Lower leg skin (tissue), 4 donors: Measurements from ENCODE around the gene MASP2. TPM values are rescaled to one million over a fixed set of nuclear protein-coding genes. Genes with fewer than 3 reads are reported as not detected.

Experiments
- DNase-seq, 2 donors: peaks; one replicate each; pipeline ENCODE4 v3.0.0-alpha.2; 2019; ENCODE audit warnings: low spot score in 2 of 2
- H3K4me3 ChIP-seq: fragments of 200-600 bp; sonication (generic); 2 replicates; pipeline ENCODE4 v1.5.1; 2017; ENCODE audit warnings: mild to moderate bottlenecking, low read depth; ENCODE audit not compliant: poor library complexity, severe bottlenecking
- POLR2A ChIP-seq, 2 donors: fragments of 450-650 bp; IDR thresholded peaks; one replicate each; pipeline ENCODE4 v1.6.1; 2016 to 2017; ENCODE audit warnings: antibody characterized with exemption in 2 of 2, mild to moderate bottlenecking in 1 of 2, moderate library complexity in 1 of 2
- WGBS, 2 donors: methylation state at CpG; one replicate each; pipeline ENCODE4 v1.1.5; 2018; 5-methylcytosine and 5-hydroxymethylcytosine counted together
- intact Hi-C: fragments of 100-400 bp; cut with DNase I; formaldehyde crosslinking; loops from one replicate; pipeline ENCODE4 v1.15.0; 2023; ENCODE audit warnings: low total_unique reads
- total RNA-seq, 4 donors: library from RNA; depleted of rRNA; stranded (reverse); fragments of >200 nt; gene quantifications; one replicate each; pipeline ENCODE4 v1.1.0, GENCODE V29; 2016
- TF ChIP-seq, protein P1 (sequence below), 3 donors: fragments of 450-650 bp; IDR thresholded peaks; one replicate each; pipeline ENCODE4 v1.5.1; 2016; ENCODE audit warnings: antibody characterized with exemption in 3 of 3, mild to moderate bottlenecking in 3 of 3, moderate library complexity in 2 of 3

Gene MASP2
- total RNA-seq, 4 donors from 2014 or later = not detected

DNA sequence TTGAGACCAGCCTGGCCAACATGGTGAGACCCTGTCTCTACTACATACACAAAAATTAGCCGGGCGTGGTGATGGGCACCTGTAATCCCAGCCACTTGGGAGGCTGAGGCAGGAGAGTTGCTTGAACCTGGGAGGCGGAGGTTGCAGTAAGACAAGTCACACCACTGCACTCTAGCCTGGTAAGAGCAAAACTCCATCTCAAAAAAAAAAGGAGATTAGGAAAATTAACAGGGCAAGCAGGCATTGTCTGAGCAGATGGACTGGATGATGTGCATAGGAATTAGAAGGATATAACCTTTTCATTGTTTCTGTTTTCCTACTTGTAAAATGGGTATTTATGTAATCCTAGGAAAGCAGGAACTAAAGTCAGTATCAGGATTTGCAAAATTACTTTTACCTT is 19.0 kb downstream of the MASP2 start:
- TF ChIP-seq, protein P1, sequence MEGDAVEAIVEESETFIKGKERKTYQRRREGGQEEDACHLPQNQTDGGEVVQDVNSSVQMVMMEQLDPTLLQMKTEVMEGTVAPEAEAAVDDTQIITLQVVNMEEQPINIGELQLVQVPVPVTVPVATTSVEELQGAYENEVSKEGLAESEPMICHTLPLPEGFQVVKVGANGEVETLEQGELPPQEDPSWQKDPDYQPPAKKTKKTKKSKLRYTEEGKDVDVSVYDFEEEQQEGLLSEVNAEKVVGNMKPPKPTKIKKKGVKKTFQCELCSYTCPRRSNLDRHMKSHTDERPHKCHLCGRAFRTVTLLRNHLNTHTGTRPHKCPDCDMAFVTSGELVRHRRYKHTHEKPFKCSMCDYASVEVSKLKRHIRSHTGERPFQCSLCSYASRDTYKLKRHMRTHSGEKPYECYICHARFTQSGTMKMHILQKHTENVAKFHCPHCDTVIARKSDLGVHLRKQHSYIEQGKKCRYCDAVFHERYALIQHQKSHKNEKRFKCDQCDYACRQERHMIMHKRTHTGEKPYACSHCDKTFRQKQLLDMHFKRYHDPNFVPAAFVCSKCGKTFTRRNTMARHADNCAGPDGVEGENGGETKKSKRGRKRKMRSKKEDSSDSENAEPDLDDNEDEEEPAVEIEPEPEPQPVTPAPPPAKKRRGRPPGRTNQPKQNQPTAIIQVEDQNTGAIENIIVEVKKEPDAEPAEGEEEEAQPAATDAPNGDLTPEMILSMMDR (IDR thresholded peaks at IDR 0.05) = no peak
- no peak for TF ChIP-seq POLR2A (IDR thresholded peaks at IDR 0.05)
- no peak overlapping the region for H3K4me3 ChIP-seq
- intact Hi-C loops = no loop called here
- WGBS, 2 donors = 95 to 97% methylated on average over 3 of the region's 3 CpGs
- peak in 1 of 2 donors; percentile 43 for DNase-seq

DNA sequence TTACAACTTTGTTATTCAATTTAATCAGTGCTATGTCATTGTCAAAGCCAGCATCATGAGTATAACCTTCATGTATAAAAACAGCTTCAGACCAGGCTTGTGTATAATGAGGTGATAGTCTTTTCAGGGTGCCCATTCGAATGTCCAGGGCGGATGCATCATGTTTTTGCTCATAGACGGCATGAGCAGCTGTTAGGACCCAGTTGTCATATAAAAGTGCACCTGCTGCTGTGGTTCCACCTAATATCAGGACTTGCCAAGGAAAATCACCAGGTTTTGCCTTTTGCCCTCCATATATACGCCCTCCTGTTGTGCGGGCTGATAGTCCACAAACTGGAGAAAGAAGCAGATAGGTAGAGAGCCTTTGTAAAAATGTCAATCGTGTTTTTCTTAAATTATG is 19.7 kb downstream of the MASP2 start:
- intact Hi-C loops = no loop called here
- DNase-seq = peak in 1 of 2 donors; percentile 13
- H3K4me3 ChIP-seq = no peak overlapping the region
- WGBS, 2 donors = 78 to 83% methylated on average over 6 of the region's 6 CpGs
- TF ChIP-seq POLR2A (IDR thresholded peaks at IDR 0.05) = no peak
- TF ChIP-seq, protein P1 (IDR thresholded peaks at IDR 0.05) = no peak

DNA sequence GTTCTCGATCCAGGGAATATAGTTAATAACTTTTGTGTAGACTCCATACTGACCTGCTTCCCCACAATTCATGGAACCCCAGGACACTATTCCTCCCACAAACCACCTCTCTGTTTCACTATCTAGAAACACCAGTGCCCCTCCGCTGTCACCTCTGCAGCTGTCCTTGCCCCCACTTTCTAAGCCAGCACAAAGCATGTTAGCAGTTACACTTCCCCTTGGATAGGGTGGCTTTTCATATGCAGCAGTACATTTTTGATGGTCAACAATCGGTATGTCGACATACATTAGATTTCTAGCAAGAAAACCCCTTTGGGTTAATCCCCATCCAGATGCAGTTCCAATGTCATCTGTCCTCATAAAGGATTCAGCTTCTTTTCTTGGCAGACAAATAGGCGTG is 20.1 kb downstream of the MASP2 start:
- WGBS, 2 donors = 88 to 89% methylated on average over 5 of the region's 5 CpGs
- H3K4me3 ChIP-seq = no peak overlapping the region
- DNase-seq = peak in 1 of 2 donors; percentile 43
- TF ChIP-seq POLR2A (IDR thresholded peaks at IDR 0.05) = no peak
- TF ChIP-seq, protein P1 (IDR thresholded peaks at IDR 0.05) = no peak
- intact Hi-C loops = no loop called here

DNA sequence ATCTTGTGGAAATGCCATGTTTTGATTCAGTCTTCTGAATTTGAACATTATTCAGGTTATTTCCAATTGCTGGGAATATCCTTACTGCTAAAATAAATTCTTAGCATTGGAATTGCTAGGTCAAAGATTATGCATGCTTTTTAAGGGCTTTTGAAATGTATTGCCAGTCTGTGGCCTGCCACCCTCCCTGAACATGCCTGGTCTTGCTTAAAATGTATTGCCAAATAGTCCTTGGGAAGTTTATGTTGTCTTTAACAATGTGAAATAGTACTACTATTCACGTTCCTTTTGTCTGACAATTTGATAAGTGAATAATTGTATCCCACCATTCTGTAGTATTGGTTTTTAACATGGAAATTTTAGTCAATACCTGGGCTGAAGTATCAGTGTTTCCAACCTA is 21.0 kb downstream of the MASP2 start:
- intact Hi-C loops = no loop called here
- no peak overlapping the region for H3K4me3 ChIP-seq
- TF ChIP-seq, protein P1 (IDR thresholded peaks at IDR 0.05) = no peak
- TF ChIP-seq POLR2A (IDR thresholded peaks at IDR 0.05) = no peak
- 47% methylated on average over 1 of the region's 1 CpG for WGBS, 2 donors
- peak in 1 of 2 donors; percentile 6 for DNase-seq

DNA sequence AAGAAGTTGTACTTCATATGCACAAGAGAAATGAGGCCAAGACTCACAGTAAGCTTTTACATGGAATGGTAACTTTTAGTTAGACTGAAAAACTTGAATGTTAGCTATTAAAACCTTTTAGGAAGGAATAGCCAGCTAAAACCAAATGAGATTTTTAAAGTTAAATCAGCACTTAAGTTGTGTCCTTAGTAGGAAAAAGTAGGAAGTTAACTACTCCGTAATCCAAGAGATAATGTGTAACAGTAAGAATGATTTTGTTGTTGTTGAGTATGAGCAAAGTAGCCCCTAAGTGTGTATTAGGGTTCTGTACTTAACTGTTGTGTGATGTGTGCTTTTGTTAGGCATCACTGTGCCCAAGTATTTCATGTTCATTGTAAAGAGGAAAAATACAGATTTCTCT is 21.4 kb downstream of the MASP2 start:
- no peak for DNase-seq
- H3K4me3 ChIP-seq = no peak overlapping the region
- intact Hi-C loops = no loop called here
- 88 to 90% methylated on average over 1 of the region's 1 CpG for WGBS, 2 donors
- TF ChIP-seq, protein P1 (IDR thresholded peaks at IDR 0.05) = no peak
- no peak for TF ChIP-seq POLR2A (IDR thresholded peaks at IDR 0.05)

DNA sequence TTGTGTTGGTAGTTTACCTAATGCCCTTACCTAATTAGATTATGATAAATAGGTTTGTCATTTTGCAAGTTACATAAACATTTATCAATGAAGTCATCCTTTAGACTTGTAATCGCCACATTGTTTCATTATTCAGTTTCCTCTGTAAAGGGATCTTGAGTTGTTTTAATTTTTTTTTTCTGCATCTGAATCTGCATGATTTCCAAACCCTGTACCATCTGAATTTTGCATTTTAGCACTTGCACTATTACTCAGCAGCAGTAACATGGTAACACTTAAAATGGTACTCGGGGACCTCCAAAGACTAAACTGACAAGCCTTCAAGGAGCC is 22.2 kb downstream of the MASP2 start:
- WGBS, 2 donors = 83 to 86% methylated on average over 2 of the region's 2 CpGs
- no peak for DNase-seq
- TF ChIP-seq, protein P1 (IDR thresholded peaks at IDR 0.05) = no peak
- TF ChIP-seq POLR2A (IDR thresholded peaks at IDR 0.05) = no peak
- intact Hi-C loops = no loop called here
- H3K4me3 ChIP-seq = no peak overlapping the region
